Measurements from ENCODE around the gene HOXC5. TPM values are rescaled to one million over a fixed set of nuclear protein-coding genes. Genes with fewer than 3 reads are reported as not detected.

Gene HOXC5
- total RNA-seq, 1 donor from 2014 or later: 0.50 TPM

DNA sequence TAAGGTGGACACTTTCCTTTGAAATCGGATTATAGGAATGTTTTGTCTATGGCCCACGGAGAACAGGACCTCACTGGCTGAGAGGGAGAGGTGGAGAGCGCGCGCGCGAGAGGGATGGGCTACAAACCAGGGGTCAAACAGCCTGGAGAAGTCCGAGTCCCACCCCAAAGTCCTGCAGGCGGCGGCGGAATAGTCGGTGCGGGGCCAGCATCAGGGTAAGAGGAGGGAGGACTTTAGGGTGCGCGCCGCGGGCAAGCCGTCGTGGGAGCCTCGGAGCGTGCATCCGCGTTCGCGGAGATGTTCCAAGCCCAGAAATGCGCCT lies 27.4 kb upstream of the HOXC5 start:
- Histone ChIP-seq H3K4me3 (ENCODE audit: low read depth, low read length) (peak overlapping the region; percentile 21), H3K27me3 (ENCODE audit: control insufficient read depth, insufficient read depth, low read length) (peaks cover 19% of the 10 kb centered on the region)
- TF ChIP-seq, protein P1, sequence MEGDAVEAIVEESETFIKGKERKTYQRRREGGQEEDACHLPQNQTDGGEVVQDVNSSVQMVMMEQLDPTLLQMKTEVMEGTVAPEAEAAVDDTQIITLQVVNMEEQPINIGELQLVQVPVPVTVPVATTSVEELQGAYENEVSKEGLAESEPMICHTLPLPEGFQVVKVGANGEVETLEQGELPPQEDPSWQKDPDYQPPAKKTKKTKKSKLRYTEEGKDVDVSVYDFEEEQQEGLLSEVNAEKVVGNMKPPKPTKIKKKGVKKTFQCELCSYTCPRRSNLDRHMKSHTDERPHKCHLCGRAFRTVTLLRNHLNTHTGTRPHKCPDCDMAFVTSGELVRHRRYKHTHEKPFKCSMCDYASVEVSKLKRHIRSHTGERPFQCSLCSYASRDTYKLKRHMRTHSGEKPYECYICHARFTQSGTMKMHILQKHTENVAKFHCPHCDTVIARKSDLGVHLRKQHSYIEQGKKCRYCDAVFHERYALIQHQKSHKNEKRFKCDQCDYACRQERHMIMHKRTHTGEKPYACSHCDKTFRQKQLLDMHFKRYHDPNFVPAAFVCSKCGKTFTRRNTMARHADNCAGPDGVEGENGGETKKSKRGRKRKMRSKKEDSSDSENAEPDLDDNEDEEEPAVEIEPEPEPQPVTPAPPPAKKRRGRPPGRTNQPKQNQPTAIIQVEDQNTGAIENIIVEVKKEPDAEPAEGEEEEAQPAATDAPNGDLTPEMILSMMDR (IDR thresholded peaks at IDR 0.05; ENCODE audit: insufficient read depth, low read length, poor library complexity, severe bottlenecking): no peak

DNA sequence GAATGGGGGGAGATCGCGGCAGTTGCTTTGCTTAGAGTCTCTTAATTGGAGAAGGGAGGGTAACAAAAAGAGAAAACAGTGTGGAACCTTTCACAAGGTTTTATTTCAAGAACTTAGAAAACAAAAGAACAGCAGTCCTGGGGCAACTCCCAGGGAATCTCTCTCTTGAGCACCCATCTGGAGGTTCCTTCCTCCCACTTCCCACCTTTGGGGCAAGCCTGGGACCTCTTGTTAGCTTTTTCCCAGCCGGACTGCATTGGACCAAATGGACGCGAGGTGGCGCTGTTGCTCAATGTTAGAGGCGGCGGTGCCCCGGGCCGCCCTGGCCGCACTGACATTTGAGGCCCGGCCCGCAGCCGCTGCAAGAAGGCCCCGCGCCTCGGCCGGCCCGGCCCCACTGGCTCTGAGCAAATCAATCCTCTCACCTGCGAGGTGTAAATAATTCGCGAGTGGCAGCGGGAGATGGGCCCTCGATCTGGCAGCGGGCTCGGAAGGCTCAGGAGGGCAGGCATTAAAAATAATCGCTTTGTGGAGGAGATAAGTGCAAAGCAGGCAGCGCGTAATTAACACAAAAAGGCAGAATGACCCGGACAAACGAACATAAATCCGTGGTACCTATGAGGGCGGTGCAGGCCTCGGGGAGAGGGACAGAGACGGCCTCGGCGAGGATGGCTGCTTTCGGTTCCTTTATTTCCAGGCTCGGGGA lies 26.8 kb upstream of the HOXC5 start:
- no peaks in the 10 kb centered on the region for H3K36me3 ChIP-seq (ENCODE audit: control insufficient read depth, insufficient read depth, low read length)
- H3K4me3 ChIP-seq (ENCODE audit: low read depth, low read length): peak overlapping the region; percentile 21
- peaks cover 21% of the 10 kb centered on the region for H3K27me3 ChIP-seq (ENCODE audit: control insufficient read depth, insufficient read depth, low read length)
- TF ChIP-seq, protein P1 (IDR thresholded peaks at IDR 0.05; ENCODE audit: insufficient read depth, low read length, poor library complexity, severe bottlenecking): peak; percentile 78
- DNase-seq (ENCODE audit: low read depth): no peak

More for the DNA sequence above, 27.4 kb upstream of the HOXC5 start:
- no peaks in the 10 kb centered on the region for H3K36me3 ChIP-seq (ENCODE audit: control insufficient read depth, insufficient read depth, low read length)
- no peak for DNase-seq (ENCODE audit: low read depth)

DNA sequence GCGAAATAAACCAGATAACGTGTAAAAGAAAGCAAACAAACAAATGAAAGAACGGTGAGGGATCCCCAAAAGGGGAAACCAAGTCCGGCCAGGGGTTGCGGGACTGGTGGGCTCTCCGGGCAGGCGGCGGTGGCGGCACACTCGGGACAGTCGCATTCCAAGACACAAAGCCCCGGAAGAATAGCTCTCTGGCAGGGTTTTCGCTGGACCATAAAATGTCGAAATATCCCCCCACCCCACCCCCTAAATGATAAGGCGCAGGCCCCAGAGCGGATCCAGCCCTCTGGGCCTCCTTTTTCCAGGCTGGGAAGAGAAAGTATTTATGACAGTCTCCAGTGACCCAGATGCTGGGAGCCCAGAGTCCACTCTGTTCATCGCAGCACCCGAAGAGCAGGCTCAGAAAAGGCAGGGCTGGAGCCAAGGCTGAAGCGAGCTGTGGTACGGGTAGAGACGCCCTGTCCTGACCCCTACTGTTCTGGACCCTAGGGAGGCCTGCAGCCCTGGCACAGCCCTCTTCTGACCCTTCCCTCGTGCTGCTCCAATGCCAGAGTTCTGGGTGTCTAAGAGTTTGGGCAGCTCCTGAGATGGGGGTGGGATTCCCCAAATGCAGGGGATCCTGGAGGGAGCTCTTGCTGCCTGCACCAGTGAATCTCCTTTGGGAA lies 26.2 kb upstream of the HOXC5 start:
- Histone ChIP-seq H3K36me3 (ENCODE audit: control insufficient read depth, insufficient read depth, low read length) (no peaks in the 10 kb centered on the region), H3K27me3 (ENCODE audit: control insufficient read depth, insufficient read depth, low read length) (peaks cover 22% of the 10 kb centered on the region), H3K4me3 (ENCODE audit: low read depth, low read length) (peak overlapping the region; percentile 10)
- no peak for DNase-seq (ENCODE audit: low read depth)
- TF ChIP-seq, protein P1 (IDR thresholded peaks at IDR 0.05; ENCODE audit: insufficient read depth, low read length, poor library complexity, severe bottlenecking): no peak

DNA sequence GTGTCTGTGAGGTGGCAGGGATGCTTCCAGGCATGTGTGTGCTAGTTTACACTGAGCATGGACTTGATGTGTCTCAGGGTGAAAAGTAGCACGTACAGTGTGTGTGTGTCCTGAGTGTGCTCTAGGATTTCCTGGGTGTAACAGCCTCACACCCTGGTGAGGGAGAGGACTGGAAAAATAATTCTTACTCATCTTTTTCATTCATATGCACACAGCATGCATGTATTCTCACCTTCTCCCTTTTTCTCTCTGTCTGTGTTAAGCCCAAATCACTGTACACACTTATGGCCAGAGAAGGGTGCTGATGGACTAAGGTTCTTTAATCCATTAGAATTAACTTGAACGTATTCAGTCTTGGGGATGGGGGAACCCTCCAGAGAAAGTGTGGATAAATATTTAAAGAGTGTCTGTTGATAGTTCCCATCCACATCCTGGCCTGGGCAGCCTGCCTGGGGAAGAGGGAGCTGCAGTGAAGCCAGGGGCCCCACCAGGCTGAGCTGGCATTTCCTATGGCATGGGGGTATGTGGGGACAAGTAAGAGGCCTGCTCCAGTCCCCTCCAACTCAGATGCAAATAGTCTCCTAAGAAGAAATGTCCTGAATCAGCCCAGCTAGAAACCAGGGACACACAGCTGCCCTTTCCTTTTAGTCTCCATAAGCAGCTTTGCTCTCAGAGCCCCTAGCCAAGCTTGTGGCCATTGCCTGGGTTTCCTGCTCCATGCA lies 25.2 kb upstream of the HOXC5 start:
- Histone ChIP-seq H3K4me3 (ENCODE audit: low read depth, low read length) (no peak overlapping the region), H3K36me3 (ENCODE audit: control insufficient read depth, insufficient read depth, low read length) (no peaks in the 10 kb centered on the region), H3K27me3 (ENCODE audit: control insufficient read depth, insufficient read depth, low read length) (peaks cover 22% of the 10 kb centered on the region)
- TF ChIP-seq, protein P1 (IDR thresholded peaks at IDR 0.05; ENCODE audit: insufficient read depth, low read length, poor library complexity, severe bottlenecking): no peak
- DNase-seq (ENCODE audit: low read depth): no peak

DNA sequence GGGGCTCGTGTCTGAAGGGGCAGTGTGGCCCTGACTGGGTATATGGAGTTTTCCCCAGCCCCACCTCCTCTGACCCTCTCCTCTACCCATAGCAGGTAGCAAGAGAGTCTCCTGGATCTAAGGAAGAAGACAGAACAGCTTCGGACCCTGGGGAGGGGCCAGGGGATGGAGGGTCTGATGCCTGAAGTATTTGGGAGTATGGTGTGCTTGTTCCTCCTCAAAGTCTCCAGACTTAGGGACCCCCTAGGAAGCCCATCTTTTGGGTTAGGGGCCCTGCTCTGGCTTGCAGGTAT lies 24.6 kb upstream of the HOXC5 start:
- H3K4me3 ChIP-seq (ENCODE audit: low read depth, low read length): no peak overlapping the region
- peaks cover 22% of the 10 kb centered on the region for H3K27me3 ChIP-seq (ENCODE audit: control insufficient read depth, insufficient read depth, low read length)
- TF ChIP-seq, protein P1 (IDR thresholded peaks at IDR 0.05; ENCODE audit: insufficient read depth, low read length, poor library complexity, severe bottlenecking): no peak
- DNase-seq (ENCODE audit: low read depth): no peak
- no peaks in the 10 kb centered on the region for H3K36me3 ChIP-seq (ENCODE audit: control insufficient read depth, insufficient read depth, low read length)
